ENCODE results near the gene CWC27.

Gene CWC27, protein sequence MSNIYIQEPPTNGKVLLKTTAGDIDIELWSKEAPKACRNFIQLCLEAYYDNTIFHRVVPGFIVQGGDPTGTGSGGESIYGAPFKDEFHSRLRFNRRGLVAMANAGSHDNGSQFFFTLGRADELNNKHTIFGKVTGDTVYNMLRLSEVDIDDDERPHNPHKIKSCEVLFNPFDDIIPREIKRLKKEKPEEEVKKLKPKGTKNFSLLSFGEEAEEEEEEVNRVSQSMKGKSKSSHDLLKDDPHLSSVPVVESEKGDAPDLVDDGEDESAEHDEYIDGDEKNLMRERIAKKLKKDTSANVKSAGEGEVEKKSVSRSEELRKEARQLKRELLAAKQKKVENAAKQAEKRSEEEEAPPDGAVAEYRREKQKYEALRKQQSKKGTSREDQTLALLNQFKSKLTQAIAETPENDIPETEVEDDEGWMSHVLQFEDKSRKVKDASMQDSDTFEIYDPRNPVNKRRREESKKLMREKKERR

DNA sequence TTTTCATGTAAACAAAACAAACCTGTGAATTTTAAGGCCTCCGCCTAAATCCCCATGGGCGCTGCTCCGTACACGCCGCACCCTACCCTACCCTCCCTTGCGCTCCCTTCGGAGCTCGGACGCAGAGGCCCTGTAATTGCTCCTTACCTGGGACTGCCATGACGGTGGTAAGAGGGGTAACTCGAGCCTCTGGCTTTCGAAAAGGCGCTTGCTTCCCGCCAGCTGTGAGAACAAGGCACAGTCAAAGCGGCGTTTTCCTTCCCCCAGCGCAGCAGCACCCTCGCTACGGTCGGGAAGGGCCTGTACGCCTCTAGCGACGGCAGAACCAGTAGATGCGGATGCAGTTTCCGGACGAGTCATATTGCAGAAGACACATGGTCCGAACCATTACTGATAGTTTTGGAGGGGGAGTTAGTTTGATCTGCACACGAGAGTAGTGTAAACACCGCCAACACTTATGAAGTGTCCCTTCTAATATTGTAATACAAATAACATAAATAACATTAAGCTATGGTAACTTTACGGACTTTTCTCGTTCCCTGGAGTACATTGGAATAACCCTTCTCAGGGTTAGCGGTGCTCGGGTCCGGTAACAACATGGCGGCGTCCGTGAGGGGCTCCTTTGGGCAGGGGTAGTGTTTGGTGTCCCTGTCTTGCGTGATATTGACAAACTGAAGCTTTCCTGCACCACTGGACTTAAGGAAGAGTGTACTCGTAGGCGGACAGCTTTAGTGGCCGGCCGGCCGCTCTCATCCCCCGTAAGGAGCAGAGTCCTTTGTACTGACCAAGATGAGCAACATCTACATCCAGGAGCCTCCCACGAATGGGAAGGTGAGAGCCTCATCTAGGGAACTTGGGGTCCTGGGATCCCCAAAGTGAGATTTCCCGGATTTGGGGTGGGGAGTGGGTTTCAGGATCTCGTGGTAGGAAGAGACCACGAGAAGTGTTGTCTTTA, at the start of gene CWC27, which contains the start of gene SREK1IP1:
TSS of gene CWC27 (plus strand) at position 573 of the 955 bp plus-strand sequence. CDS start at position 790, 217 bp downstream.
TSS of gene SREK1IP1 (minus strand) at position 334 of the 955 bp plus-strand sequence. CDS start at position 160, 174 bp downstream.
- peak; percentile 84 to 90 for DNase-seq

DNA sequence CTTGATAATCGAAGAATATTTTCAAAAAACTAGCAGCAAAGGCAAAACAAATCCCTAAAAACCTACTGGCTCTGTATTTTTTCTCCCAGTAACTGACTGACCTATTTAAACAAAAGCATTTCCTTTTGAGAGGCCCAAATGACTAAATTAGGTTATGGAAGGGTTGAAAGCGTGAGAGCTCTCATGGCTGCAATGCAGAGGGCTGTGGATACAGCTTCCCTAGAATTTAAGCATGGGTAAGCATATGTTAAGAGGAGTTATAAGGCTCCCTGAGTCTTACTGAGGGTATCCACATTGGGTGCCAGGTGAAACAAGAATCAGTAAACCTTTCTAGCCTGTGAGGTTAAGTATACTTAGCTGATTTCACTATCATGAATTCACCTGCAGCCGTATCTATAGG, 46.1 kb upstream of the CWC27 start:
- DNase-seq = no peak

DNA sequence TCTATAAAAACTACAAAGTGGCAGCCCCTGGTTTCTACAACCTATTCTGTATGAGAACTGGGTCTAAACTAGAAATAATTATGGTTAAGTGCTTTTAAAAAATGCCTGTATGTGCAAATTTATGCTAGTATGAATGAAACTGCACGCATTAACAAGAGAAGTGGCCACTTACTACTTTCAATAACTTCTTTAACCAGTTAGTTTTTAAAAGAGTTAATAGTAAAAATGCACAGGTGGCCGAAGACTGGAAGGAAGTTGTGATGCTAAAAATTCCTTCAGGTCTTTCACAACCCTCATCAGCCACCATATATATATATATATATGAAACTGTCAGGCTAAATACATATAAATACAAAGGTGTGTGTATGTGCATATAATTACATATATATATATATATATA, 41.6 kb upstream of the CWC27 start:
- no peak for DNase-seq

DNA sequence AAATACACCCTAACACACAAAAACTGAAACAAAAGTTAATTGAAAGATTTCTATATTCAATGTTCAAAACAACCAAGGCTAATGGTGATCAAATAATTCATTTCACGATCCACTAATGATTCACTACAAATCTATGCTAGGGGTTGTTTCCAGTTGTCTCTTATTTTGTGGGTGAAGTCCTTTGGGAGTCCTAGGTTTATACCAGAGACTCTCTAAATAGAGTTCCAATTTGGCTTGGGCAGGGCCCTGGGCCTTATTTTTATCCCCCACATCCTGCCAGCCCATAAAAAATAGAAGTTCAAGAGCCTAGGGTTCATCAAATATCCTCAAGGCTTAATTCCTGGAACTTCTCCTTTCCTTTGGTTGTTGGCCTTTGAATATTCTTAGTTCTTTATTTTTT, 26.3 kb upstream of the CWC27 start:
- DNase-seq = no peak

DNA sequence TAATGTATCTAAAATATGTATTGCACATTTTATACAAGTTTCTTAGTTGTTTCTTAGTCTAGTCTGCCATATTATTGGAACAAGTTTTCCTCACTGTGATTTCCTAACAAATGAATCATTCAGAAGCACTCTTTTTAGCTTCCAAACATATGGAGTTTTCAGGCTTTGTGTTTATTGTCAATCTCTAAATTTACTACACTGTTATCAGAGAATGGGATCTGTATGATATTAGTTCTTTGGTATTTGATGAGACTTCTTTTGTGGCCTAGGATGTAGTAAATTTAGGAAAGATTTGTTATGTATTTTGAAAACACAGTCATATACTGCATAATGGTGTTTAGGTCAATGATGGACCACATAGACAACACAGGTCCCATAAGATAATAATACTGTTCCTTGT, 25.9 kb upstream of the CWC27 start:
- no peak for DNase-seq

DNA sequence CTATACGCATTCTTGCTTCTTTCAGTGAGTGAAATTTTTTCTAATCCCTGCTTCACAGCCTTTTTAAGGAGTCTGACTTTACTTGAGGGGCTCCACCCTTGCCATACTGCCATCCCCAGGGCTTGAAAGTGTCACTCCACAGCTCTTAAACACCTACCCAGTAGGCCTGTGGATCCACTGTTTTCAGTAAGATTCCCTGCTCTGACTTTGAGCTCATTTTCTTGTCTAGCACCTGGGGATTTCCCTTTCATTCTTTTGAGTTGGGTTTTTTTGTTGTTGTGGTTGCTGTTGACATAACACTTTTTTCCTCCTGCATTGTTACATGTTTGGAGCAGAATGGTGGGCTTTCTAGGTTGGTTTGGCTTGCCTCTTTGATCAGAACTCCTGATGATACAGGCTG, 23.8 kb upstream of the CWC27 start:
- DNase-seq = no peak

DNA sequence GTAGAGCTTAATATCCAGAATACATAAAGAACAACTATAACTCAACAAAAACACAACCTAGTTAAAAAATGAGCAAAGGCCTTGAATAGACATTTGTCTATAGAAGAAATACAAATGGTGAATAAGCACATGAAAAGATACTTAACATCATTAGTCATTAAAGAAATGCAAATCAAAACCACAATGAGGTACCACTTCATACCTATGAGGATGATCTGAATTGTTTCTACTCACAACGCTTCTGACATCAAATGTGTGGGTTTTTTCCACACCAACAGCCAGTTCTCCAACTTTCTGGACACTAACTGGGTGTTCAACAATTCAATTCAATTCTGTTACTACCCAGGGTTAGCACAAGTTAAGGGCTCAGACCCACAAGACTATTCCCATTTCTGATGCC, 22.3 kb upstream of the CWC27 start:
- no peak for DNase-seq

DNA sequence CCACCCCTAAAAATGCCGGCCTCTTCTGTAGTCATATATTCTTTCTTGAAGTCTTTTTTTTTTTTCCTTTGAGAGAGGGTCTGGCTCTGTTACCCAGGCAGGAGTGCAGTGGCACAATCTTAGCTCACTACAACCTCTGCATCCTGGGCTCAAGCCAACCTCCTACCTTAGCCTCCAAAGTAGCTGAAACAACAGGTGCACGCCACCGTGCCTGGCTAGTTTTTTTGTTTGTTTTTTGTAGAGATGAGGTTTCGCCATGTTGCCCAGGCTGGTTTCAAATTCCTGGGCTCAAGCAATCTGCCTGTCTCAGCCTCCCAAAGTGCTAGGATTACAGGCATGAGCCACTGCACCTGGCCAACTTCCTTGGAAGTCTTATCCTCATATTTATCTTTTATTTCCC, 19.3 kb upstream of the CWC27 start:
- DNase-seq = no peak

DNA sequence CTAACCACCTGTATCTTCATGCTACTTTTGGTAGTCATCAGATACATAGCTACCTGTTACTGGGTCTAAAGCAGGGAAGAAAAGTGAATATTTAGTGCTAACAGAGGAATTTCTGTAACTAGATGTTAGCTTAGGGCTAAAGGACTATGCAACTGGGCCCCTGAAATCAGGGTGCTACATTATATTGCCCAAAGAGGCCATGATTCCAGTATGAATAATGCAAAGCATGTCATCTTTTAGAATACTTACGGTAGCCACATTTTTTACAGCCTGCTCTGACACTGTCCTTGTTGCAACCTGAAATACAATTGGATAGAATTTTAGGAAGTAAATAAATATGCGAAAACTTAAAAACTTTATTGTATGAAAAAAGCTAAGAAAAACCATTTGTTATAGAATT, 14.7 kb upstream of the CWC27 start:
- no peak for DNase-seq

DNA sequence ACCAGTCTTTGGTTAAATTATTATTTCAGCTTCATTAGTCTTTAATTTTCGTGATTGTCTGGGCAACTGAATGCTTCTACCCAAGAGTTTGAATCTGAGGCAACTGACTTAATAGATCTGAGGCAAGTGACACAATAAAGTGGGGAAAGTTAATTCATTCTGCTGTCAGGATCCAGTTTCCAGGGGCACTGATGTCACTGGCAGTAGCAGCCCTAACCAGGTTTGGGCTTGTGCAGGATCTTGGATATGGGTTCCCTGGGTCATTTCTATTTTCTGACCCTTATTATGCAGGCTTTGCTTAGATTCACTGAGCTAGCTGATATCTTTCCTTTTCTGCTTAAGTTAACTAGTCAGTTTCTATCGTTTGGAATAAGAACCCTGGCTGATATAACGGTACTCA, 9.8 kb upstream of the CWC27 start:
- no peak for DNase-seq

DNA sequence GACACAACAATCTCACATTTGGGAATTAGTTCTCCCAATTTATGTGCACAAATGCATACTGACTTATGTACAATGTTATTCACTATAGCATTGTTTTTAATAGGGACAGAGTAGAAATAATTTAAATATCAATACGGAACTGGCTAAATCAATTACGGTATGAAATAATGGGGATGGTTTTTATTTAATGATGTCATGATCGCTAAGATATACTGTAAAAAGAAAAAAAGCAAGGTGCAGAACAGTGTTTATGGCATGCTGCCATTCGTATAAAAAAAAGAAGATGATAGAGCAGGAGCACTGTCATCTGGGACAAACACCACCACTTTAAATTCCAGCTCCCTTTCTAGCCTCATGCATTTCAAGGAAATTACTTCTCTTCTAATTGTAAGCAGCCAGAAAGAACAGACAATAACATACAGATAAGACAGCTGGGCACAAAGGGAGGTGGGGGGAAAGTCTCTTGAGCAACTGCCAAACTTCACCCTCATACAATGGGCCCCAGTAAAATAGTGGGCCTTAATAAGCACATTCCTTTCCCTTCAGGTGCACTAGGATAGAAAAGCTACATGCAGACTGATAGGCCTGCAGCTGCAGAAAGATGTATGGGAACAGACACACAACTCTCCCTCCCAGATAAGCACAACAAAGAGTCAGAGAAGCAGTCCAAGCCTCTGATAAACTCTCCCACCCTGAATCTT, 8.6 kb upstream of the CWC27 start:
- DNase-seq = no peak

DNA sequence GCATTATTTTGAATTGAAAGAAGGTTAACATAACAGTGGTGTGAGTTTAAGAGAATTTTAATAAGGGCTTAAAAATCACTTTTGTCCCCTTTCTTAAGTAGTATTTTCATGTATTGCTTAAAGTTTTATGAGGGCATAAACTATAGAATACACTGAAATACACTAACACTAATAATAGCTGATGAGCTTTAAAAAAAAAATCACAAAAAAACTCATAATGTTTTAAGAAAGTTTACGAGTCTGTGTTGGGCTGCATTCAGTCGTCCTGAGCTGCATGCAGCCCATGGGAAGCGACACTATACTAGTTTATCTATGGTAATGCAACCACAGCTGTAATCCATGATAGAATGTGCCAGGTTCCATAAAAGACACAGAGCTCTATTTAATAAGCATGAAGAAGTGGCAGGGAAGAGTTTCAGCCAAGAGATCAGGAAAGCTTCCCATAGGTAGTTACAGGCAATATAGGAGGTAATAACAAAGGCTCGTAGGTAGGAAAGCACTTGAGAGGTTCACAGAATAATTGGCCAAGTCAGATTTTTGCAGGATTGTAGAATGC, 4.7 kb upstream of the CWC27 start:
- DNase-seq = no peak

DNA sequence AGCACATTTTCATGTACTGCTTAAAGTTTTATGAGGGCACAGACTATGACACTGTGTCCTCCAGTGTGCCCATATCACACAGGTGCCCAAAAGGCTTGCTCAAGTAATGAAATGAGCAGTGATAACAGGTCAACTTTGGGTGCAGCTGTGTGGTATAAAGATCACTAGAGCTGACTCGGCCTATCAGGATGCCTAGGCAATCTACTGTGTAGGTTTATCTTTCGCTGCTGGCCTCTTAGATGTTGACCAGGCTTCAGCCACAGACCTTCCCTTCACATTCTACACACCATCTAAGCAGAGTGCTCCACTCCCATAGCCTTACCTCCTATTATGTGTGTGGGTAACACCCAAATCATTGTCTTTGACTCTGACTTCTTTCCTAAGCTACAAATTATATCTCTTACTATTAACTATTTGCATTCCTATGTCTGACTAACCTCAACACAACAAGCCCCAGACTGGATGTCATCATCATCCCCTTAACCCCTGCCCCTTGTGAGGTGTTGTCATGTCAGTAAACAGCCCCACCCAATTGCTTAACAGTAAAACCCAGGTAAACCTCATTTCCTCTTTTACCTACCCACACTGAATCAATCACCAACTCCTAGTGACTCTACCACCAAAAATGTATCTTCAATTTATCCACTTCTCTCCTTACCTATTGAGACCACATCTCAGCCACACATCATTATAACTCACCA, 2.8 kb upstream of the CWC27 start:
- DNase-seq = no peak

DNA sequence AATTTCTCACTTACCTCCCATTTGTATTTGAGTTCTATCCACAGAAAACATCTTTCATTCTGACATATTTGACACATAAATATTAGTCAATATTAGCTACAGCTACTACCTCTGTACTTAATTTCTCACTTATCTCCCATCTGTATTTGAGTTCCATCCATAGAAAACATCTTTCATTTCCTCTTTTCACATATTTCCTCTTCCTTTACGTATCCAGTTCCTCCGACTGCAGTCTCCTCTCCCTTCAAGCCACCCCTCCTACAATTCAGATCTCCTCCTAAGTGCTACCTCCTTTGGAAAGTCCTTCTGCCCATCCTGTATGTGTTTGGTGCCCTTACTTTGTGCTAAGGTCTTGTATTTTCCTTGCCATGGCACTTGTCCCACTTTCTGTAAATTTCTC, 1.8 kb upstream of the CWC27 start:
- DNase-seq = peak; percentile 27 to 31

DNA sequence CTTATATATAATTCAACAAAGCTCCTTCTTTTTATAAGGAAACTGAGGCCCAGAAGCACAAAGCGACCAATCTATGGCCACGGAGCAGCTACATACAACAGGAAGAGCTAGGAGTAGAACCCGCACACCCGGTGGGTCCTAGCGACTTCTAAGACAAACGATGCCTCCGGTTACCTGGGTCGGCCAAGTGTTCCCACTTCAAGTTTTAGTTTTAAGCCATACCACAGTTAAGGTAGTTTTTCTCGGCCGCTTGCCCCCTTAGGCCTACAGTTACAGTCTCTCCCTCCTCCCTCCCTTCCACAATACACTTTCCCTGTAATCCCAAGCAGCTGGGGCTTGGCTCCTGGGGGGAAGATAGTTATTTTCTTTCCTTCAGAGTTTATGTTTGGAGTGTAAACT, 772 bp upstream of the CWC27 start:
- DNase-seq = no peak

DNA sequence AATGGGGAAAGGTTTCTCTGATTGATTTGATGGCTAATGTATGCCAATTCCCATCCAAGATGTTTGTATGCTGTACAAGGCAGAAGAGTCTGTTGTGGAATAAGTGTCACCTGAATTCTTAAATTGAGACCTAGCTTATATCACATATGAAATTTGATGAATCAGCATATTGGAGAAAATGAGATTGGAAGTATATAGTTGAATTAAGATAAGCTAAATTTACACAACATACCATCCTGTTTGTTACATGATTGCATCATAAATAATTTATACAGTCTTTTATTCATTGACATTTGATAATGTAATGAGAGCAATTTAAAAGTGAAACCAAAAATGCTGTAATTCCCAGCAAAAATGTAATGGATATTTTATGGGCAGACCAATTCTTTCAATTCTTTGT, 1.1 kb downstream of the CWC27 start:
- no peak for DNase-seq

DNA sequence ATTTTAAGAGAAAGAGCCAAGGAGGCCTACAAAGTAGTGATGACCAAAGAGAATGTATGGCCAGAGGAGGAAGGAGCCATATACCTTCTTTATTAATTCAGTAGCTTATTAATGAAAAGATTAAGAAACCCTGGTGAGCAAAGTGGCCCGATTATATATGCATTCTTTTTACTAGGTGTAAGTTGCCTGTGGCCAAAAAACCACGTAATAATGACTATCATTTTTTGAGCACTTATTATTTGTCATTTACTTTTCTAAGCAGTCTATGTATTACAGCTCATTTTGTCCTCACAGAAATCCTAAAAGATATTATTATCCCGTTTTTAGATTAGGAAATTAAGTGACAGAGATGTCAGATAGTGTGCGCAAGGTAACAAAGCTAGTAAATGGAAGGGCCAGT, 3.0 kb downstream of the CWC27 start:
- no peak for DNase-seq

DNA sequence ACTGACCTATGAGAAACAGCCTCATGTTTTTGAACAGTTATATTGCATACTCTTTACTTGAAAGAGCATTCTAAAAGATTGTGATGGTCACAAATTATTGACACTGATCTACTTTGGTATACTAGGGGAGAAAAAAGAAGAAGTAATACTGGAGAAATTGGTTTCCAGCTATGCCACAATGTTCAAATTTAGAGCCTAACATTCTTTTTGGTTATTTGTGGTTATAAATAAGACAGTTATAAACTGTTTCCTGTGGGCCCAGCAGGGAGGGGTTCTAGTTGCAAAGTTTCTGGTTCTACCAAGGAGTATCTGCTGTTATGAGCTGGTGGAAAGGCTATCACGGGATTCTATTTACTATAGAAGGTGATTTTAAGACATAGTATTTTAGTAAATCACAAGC, 4.8 kb downstream of the CWC27 start:
- DNase-seq = no peak

DNA sequence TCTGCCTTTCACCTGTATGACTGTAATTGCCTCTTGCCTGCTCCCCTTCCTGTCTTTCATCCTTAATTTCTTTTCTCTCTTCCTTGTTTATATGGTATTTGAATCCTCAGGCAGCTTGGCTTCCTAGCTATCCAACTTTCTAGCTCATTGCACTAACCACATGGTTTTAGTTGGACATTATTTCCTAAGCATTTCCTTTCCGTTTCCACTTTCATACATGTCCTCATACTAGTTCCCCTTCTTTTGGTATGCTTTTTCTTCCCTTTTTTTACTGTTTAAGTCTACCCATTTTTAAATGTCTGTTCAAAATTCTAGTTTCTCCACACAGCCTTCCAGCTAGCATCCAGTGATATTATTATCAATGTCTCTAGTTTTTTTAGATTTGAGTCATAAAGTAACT, 6.6 kb downstream of the CWC27 start:
- peak; percentile 50 to 65 for DNase-seq

DNA sequence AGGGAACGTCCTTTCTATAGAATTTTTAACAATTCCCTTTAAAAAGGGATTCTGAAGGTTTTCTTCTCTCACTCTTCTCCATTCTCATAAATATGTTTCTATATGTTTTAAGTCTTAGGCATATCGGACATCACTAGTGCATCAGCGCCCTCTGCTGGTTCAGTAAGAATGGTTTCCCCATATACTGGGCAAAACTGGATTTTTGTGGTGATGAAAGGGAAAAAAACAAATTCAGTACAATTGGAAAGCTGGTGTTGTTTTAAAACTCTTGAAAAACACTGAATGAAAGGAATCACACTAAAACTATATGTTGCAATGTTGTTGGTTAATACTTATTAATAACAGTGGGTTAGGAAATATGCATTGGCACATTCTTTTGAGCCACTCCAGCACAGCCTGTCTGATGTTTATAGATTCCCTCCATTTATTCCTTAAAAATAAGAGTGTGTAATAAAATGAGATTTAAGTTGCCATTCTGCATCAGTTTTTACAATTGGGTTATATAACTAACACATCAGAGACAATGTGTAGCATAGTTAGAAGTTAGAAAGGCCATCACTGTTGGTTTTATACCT, 15.8 kb downstream of the CWC27 start:
- DNase-seq = peak; percentile 53 to 91

DNA sequence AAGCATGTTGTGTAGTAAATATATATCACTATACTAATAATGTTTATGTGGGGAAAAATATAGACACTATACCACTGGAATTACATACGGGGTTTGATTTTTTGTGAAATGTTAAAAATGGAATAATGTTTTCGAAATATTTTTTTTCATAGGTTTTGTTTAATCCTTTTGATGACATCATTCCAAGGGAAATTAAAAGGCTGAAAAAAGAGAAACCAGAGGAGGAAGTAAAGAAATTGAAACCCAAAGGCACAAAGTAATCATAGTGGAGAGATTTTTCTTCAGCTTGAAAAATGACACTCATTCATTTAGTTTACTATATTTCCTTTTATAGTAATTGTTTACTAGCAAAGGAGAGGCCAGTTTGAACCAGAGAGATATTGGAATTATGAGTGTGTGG, 17.6 kb downstream of the CWC27 start:
- peak; percentile 12 to 35 for DNase-seq

DNA sequence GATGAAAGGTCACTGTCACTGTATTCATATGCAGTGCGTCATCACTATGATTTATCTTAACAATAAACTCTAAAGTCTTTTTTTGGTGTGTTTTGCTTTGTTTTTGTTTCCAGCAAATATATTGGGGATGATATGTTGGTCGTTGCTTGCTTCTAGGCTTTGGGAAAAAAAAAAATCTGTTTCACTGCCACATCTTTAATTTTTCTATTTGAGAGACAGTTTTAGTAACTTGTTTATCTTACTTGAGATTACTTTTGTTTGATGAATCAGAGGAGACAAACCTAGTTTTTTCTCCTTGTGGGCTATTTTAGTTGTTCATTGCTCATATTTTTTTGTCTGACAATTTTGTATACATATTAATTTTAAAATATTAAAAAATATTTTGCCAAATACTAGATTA, 19.4 kb downstream of the CWC27 start:
- DNase-seq = no peak

Data from inflammatory macrophage treated with lipopolysaccharide for 1 hour (primary cell).